K562 (cell line): ENCODE results near the gene KCNH2. TPM values are rescaled to one million over a fixed set of nuclear protein-coding genes. Genes with fewer than 3 reads are reported as not detected.

Experiments
- AFF1 ChIP-seq, 2 experiments: fragments of 450-650 bp; IDR thresholded peaks; 2 replicates each; pipeline ENCODE4 v1.6.1; 2018; ENCODE audit warnings: mild to moderate bottlenecking in 2 of 2, low read depth in 1 of 2; ENCODE audit not compliant: partially characterized antibody in 2 of 2
- ARID3B ChIP-seq: fragments of 250-450 bp; sonication (Bioruptor Pico); IDR thresholded peaks from 2 replicates; pipeline ENCODE4 v1.4.0; 2020; ENCODE audit warnings: borderline replicate concordance
- CREB1 ChIP-seq, 2 experiments: sonication (generic) in 1 of 2; formaldehyde crosslinking in 1 of 2; IDR thresholded peaks; 2 replicates each; pipeline versions ENCODE4 v1.6.1 to v1.8.0; 2012 to 2022; ENCODE audit warnings: inconsistent platforms in 1 of 2, mild to moderate bottlenecking in 1 of 2, missing genetic modification reagents in 1 of 2, moderate library complexity in 1 of 2
- ETV5 ChIP-seq: sonication (generic); formaldehyde crosslinking; IDR thresholded peaks from 2 replicates; pipeline ENCODE4 v1.4.0; 2020; ENCODE audit warnings: low read depth, mild to moderate bottlenecking, missing genetic modification reagents
- KHSRP ChIP-seq: fragments of 450-650 bp; IDR thresholded peaks from 2 replicates; pipeline ENCODE4 v1.6.1; 2017
- KLF1 ChIP-seq: fragments of 450-650 bp; IDR thresholded peaks from 2 replicates; pipeline ENCODE4 v1.6.1; 2016; ENCODE audit warnings: missing genetic modification characterization, missing compliant biosample characterization
- NR3C1 ChIP-seq: sonication (generic); formaldehyde crosslinking; IDR thresholded peaks from 2 replicates; pipeline ENCODE4 v1.8.1; 2022; ENCODE audit warnings: missing genetic modification reagents
- PATZ1 ChIP-seq: fragments of 250-450 bp; sonication (Bioruptor Pico); IDR thresholded peaks from 2 replicates; pipeline ENCODE4 v1.5.0; 2020; ENCODE audit warnings: mild to moderate bottlenecking, borderline replicate concordance
- PHF8 ChIP-seq: fragments of 200-600 bp; sonication (generic); IDR thresholded peaks from 2 replicates; pipeline ENCODE4 v1.6.1; 2012; ENCODE audit warnings: mixed run types, mild to moderate bottlenecking, inconsistent platforms, low read length, moderate library complexity, borderline replicate concordance
- SUPT5H ChIP-seq: fragments of 450-650 bp; IDR thresholded peaks from 2 replicates; pipeline ENCODE4 v1.6.1; 2016
- UBTF ChIP-seq, 2 experiments: IDR thresholded peaks; 2 replicates each; pipeline ENCODE4 v1.6.1; 2012; ENCODE audit warnings: improper control_type of control experiment in 2 of 2, low read depth in 2 of 2, low read length in 2 of 2, borderline replicate concordance in 1 of 2
- WHSC1 ChIP-seq: IDR thresholded peaks from one replicate; pipeline ENCODE4 v1.6.1; 2012; ENCODE audit warnings: low read length, control low read depth, inconsistent platforms
- YBX1 ChIP-seq: fragments of 450-650 bp; IDR thresholded peaks from 2 replicates; pipeline ENCODE4 v1.7.1; 2016; ENCODE audit warnings: mild to moderate bottlenecking
- ZNF277 ChIP-seq: fragments of 250-450 bp; sonication (Bioruptor Pico); IDR thresholded peaks from 2 replicates; pipeline ENCODE4 v1.8.0; 2022; ENCODE audit warnings: inconsistent platforms, mild to moderate bottlenecking, moderate library complexity, borderline replicate concordance
- ZNF347 ChIP-seq: fragments of 450-650 bp; formaldehyde crosslinking; IDR thresholded peaks from 2 replicates; pipeline ENCODE4 v1.4.0; 2020; ENCODE audit warnings: low read depth, mild to moderate bottlenecking, moderate library complexity
- polyA plus RNA-seq, 8 experiments: library from polyadenylated mRNA; depleted of rRNA in 4 of 8; stranded (reverse) in 5 of 8; unstranded in 3 of 8; fragments of >200 nt; fragmentation: Nextera tagmentation in 2 of 8; fragmentation: Illumina TruSeq in 1 of 8; extraction: Ambion mirVana in 2 of 8; extraction: Trizol in 1 of 8; gene quantifications; 2 replicates each; pipeline versions ENCODE4 v1.2.1 to v1.2.3, GENCODE V29; 2011 to 2014; ENCODE audit warnings: inconsistent platforms in 1 of 8, missing spikeins in 1 of 8
- total RNA-seq, 7 experiments: library from RNA; depleted of rRNA in 6 of 7; stranded (reverse); fragments of >200 nt in 6 of 7; fragmentation: Illumina TruSeq in 2 of 7; extraction: Trizol in 2 of 7; gene quantifications; 2 replicates each; pipeline versions ENCODE4 v1.2.1 to v1.2.3, GENCODE V29; 2011 to 2021; ENCODE audit warnings: low replicate concordance in 1 of 7

KCNH2 gene
- total and polyA plus RNA-seq, 9 of the 15 experiments (the other 6 are each of a cell fraction or from before 2014, with no cell fraction given) = 18.1 to 368 (median 218) TPM

GRCh38 chr7:150954201-150954985 lies 23.7 kb downstream of the KCNH2 start (continued):
- TF ChIP-seq ZNF277 (CRISPR knock-in tag) (no peak), CREB1 (IDR thresholded peaks at IDR 0.05) (no peak), CREB1 (CRISPR knock-in tag; IDR thresholded peaks at IDR 0.05) (no peak), WHSC1 (no peak), NR3C1 (no peak), KLF1 (tag) (no peak), YBX1 (no peak), AFF1 (IDR thresholded peaks at IDR 0.05; ENCODE audit: low read depth in 1 of 2, partially characterized antibody in 2 of 2) (peak in 1 of 2 experiments; percentile 27), PATZ1 (no peak), PHF8 (0 out of 2 replicates have a peak, but pooled peaks have one; percentile 1), ZNF347 (CRISPR knock-in tag) (no peak), ETV5 (CRISPR knock-in tag) (no peak; the same call in 1 of the 2 replicates), UBTF (IDR thresholded peaks at IDR 0.05; ENCODE audit: borderline replicate concordance in 1 of 2, low read depth in 2 of 2, low read length in 2 of 2) (0 out of 4 replicates have a peak, but pooled peaks of 1 of the 2 experiments have one; percentile 48), SUPT5H (peak; percentile 3; the same call in 1 of the 2 replicates), KHSRP (no peak), ARID3B (CRISPR knock-in tag) (no peak)
